HUES6 (cell line): Measurements from ENCODE around the gene SYNPO2.
"Not testable (repeated sequence)": the region's sequence is repeated elsewhere in the genome, so short reads cannot be mapped to it uniquely, and the experiment has no call there.

Experiments used
- H3K27ac ChIP-seq: 2 replicates; pipeline ENCODE4 v1.7.0; 2013; ENCODE audit warnings: low read depth, mild to moderate bottlenecking, low read length, inconsistent platforms
- H3K27me3 ChIP-seq: 2 replicates; pipeline ENCODE4 v1.6.1; 2013; ENCODE audit warnings: low read length; ENCODE audit not compliant: control insufficient read depth, insufficient read depth
- H3K36me3 ChIP-seq: 2 replicates; pipeline ENCODE4 v1.6.1; 2013; ENCODE audit warnings: low read length; ENCODE audit not compliant: control insufficient read depth, insufficient read depth
- H3K4me1 ChIP-seq: 2 replicates; pipeline ENCODE4 v1.6.1; 2013; ENCODE audit warnings: low read length; ENCODE audit not compliant: control insufficient read depth, insufficient read depth
- H3K4me3 ChIP-seq: 2 replicates; pipeline ENCODE4 v1.5.1; 2013; ENCODE audit warnings: low read depth, low read length
- H3K9ac ChIP-seq: one replicate; pipeline ENCODE4 v1.6.1; 2013; ENCODE audit warnings: mild to moderate bottlenecking, low read length
- H3K9me3 ChIP-seq: 2 replicates; pipeline ENCODE4 v1.6.1; 2013; ENCODE audit warnings: low read depth, low read length; ENCODE audit not compliant: control insufficient read depth, insufficient read depth

The SYNPO2 gene

GRCh38 chr4:118850488-118851173, 38.0 kb upstream of the SYNPO2 start:
- peak overlapping the region; percentile 63 for H3K27ac ChIP-seq
- H3K27me3 ChIP-seq = no peaks in the 10 kb centered on the region
- H3K4me3 ChIP-seq = peak overlapping the region; percentile 59
- H3K4me1 ChIP-seq = peaks cover 26% of the 10 kb centered on the region
- H3K9ac ChIP-seq = peak overlapping the region; percentile 75
- no peaks in the 10 kb centered on the region for H3K9me3 ChIP-seq
- no peaks in the 10 kb centered on the region for H3K36me3 ChIP-seq

- H3K9me3 ChIP-seq = no peaks in the 10 kb centered on the region
- no peaks in the 10 kb centered on the region for H3K27me3 ChIP-seq
- H3K4me3 ChIP-seq = no peak overlapping the region
- H3K36me3 ChIP-seq = no peaks in the 10 kb centered on the region
- no peaks in the 10 kb centered on the region for H3K4me1 ChIP-seq
- H3K9ac ChIP-seq = no peak overlapping the region
- H3K27ac ChIP-seq = no peak overlapping the region
These were observed 30.9 kb upstream of the SYNPO2 start for GRCh38 chr4:118857760-118858159.

- Histone ChIP-seq H3K27me3 (no peaks in the 10 kb centered on the region), H3K4me1 (no peaks in the 10 kb centered on the region), H3K4me3 (no peak overlapping the region), H3K36me3 (no peaks in the 10 kb centered on the region), H3K27ac (no peak overlapping the region), H3K9ac (no peak overlapping the region), H3K9me3 (no peaks in the 10 kb centered on the region)
These were observed 29.9 kb upstream of the SYNPO2 start for GRCh38 chr4:118858779-118859178.

- Histone ChIP-seq H3K36me3 (no peaks in the 10 kb centered on the region), H3K4me3 (no peak overlapping the region), H3K9ac (no peak overlapping the region), H3K9me3 (no peaks in the 10 kb centered on the region), H3K27ac (no peak overlapping the region), H3K27me3 (no peaks in the 10 kb centered on the region), H3K4me1 (peaks cover 14% of the 10 kb centered on the region; the same call in 1 of the 2 replicates)
These were observed 23.5 kb upstream of the SYNPO2 start for GRCh38 chr4:118865091-118865708.

DNA sequence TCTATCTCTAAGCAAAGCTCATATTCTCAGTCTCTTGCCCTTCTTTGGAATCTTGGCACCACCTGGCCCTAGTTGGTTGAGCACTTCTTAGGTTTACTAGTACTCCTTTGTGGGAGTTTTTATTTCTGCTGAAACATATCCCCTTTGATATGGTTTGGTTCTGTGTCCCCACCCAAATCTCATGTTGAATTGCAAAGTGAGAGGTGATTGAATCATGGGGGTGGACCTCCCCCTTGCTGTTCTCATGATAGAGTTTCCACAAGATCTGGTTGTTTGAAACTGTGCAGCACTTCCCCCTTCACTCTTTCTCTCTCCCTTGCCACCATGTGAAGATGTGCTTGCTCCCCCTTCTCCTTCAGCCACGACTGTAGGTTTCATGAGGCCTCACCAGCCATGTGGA, 22.2 kb upstream of the SYNPO2 start:
- Histone ChIP-seq H3K4me3 (no peak overlapping the region), H3K27ac (no peak overlapping the region), H3K9me3 (no peaks in the 10 kb centered on the region), H3K9ac (no peak overlapping the region), H3K27me3 (no peaks in the 10 kb centered on the region), H3K36me3 (no peaks in the 10 kb centered on the region), H3K4me1 (peaks cover 14% of the 10 kb centered on the region; the same call in 1 of the 2 replicates)

- no peak overlapping the region for H3K4me3 ChIP-seq
- no peaks in the 10 kb centered on the region for H3K9me3 ChIP-seq
- peaks cover 14% of the 10 kb centered on the region; the same call in 1 of the 2 replicates for H3K4me1 ChIP-seq
- H3K36me3 ChIP-seq = no peaks in the 10 kb centered on the region
- no peak overlapping the region for H3K27ac ChIP-seq
- no peaks in the 10 kb centered on the region for H3K27me3 ChIP-seq
- H3K9ac ChIP-seq = no peak overlapping the region
These were observed 21.2 kb upstream of the SYNPO2 start for GRCh38 chr4:118867311-118868067.

DNA sequence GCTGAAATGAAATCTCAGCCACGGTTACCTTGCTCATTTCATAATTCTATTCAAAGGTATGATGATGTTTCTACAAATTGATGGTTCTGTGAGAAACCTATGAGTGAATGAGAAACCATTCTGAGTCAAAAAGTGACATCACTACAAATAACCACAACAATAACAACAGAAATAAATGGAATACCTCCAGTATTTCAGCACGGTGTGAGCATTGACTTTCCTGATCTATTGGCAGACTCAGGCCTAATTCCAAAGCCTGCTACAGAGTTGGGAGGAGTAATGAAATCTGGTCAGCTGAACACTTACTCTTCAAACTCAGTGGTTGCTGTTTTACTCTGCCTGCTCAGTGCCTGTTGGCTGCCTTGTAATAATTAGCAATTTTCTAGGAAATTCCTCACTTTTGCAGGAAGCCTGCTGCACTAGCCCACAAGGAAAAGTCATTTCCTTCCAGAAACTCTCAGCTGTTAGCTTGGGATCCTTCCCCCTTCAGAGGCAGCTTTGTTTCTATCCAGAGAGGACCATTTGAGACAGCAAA, 18.8 kb upstream of the SYNPO2 start:
- Histone ChIP-seq H3K36me3 (no peaks in the 10 kb centered on the region), H3K4me1 (peaks cover 13% of the 10 kb centered on the region; the same call in 1 of the 2 replicates), H3K9me3 (no peaks in the 10 kb centered on the region), H3K9ac (no peak overlapping the region), H3K27ac (no peak overlapping the region), H3K4me3 (no peak overlapping the region), H3K27me3 (no peaks in the 10 kb centered on the region)

DNA sequence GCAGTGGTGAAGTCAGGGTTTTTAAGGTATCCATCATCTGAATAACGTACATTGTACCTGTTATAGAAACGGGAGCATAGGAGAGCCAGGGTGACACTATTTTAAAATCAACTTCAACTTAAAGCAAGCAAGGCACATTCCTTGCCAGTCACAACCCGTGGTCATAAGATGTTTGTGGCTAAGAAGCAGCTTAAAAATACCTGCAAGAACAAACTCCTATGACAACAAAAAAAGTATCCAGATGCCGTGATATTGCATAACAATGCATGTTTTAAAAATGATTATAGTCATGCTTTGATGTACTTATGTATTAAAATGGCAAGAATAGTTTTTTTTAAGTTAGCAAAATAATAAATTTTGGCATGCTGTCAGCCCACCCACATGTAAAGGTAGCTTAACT, 16.5 kb upstream of the SYNPO2 start:
- Histone ChIP-seq H3K9me3 (no peaks in the 10 kb centered on the region), H3K4me1 (peaks cover 10% of the 10 kb centered on the region), H3K4me3 (no peak overlapping the region), H3K36me3 (no peaks in the 10 kb centered on the region), H3K27ac (no peak overlapping the region), H3K27me3 (no peaks in the 10 kb centered on the region), H3K9ac (no peak overlapping the region)

GRCh38 chr4:118877797-118878196, 10.9 kb upstream of the SYNPO2 start:
- Histone ChIP-seq H3K9me3 (peaks cover 15% of the 10 kb centered on the region), H3K9ac (no peak overlapping the region), H3K4me1 (peaks cover 12% of the 10 kb centered on the region), H3K36me3 (no peaks in the 10 kb centered on the region), H3K27ac (no peak overlapping the region), H3K4me3 (no peak overlapping the region), H3K27me3 (no peaks in the 10 kb centered on the region)

- H3K4me1 ChIP-seq = peaks cover 12% of the 10 kb centered on the region
- not testable (repeated sequence) for H3K9ac ChIP-seq, H3K27me3 ChIP-seq, H3K27ac ChIP-seq, H3K4me3 ChIP-seq, H3K36me3 ChIP-seq
- peaks cover 15% of the 10 kb centered on the region for H3K9me3 ChIP-seq
These were observed 10.1 kb upstream of the SYNPO2 start for GRCh38 chr4:118878507-118878906.

DNA sequence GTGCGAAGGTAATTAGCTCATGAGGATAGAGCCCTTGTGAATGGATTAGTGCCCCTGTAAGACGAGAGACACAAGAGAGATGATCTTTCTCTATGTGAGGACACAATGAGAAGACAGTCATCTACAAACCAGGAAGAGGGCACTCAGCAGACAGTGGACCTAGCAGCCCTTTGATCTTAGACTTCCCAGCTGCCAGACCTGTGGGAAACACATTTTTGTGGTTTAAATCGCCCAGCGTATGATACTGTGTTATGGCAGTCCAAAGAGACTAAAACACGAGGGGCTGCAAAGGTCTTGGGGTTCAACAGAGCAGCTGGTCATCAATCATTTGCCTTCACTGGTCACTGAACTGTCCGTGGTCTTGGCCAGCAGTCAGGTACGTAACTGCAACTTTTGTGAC, 9.2 kb upstream of the SYNPO2 start:
- Histone ChIP-seq H3K36me3 (no peaks in the 10 kb centered on the region), H3K9ac (no peak overlapping the region), H3K27ac (no peak overlapping the region), H3K9me3 (peaks cover 15% of the 10 kb centered on the region), H3K27me3 (no peaks in the 10 kb centered on the region), H3K4me1 (peaks cover 12% of the 10 kb centered on the region), H3K4me3 (no peak overlapping the region)
